ENCODE data around the gene PARL. TPM values are rescaled to one million over a fixed set of nuclear protein-coding genes. Genes with fewer than 3 reads are reported as not detected.

Gene PARL
- total and polyA plus RNA-seq, 9 of the 15 experiments (the other 6 are each of a cell fraction or from before 2014, with no cell fraction given) = 39.5 to 82.4 (median 57.4) TPM

DNA sequence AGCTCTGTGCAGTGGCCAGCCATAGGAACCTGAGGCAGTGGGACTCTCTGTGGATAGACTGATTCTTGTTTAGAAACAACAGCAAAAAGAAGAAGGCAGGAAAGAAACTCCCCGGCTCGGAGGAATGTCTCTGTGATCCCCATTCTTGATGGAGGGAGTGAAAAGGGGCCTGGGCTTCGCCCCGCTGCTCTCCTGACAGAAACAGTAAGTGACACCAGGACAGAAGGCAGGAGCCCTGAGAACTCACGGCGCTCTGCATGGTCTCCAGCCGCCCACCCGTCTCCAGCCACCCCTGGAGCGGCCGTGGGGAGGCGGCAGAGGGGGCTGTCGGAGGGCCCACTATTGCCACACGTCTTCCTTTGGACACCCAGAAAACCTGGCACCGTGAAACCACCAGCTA is 35.7 kb upstream of the PARL start:
- Histone ChIP-seq H2AFZ (ENCODE audit: low read depth, low read length) (no peak overlapping the region), H3K9ac (ENCODE audit: insufficient read depth in 1 of 2, low read depth in 2 of 2, low read length in 2 of 2) (no peak overlapping the region), H3K27me3 (ENCODE audit: control insufficient read depth in 2 of 2, insufficient read depth in 2 of 2, low read length in 2 of 2) (no peaks in the 10 kb centered on the region), H3K9me1 (ENCODE audit: control insufficient read depth, insufficient read depth, low read length) (no peaks in the 10 kb centered on the region), H3K4me1 (replicated peaks in 1 of 2; ENCODE audit: control insufficient read depth in 2 of 2, insufficient read depth in 2 of 2, low read length in 2 of 2) (no peaks in the 10 kb centered on the region), H3K4me3 (no peak overlapping the region), H3K27ac (ENCODE audit: extremely low read depth, low read depth, low read length) (no peak overlapping the region), H3K79me2 (ENCODE audit: control insufficient read depth, insufficient read depth, low read length) (no peaks in the 10 kb centered on the region), H3K4me2 (ENCODE audit: insufficient read depth, low read length) (no peak overlapping the region), H4K20me1 (replicated peaks; ENCODE audit: control insufficient read depth, insufficient read depth, low read length) (no peaks in the 10 kb centered on the region), H3K36me3 (ENCODE audit: control insufficient read depth, insufficient read depth, low read length) (peaks cover 44% of the 10 kb centered on the region), H3K9me3 (replicated peaks; ENCODE audit: control insufficient read depth, insufficient read depth, low read depth, low read length) (no peaks in the 10 kb centered on the region)
- 96% methylated on average over 14 of the region's 14 CpGs for WGBS (ENCODE audit: insufficient coverage, low coverage, missing lambda C conversion rate)
- TF ChIP-seq, protein P1, sequence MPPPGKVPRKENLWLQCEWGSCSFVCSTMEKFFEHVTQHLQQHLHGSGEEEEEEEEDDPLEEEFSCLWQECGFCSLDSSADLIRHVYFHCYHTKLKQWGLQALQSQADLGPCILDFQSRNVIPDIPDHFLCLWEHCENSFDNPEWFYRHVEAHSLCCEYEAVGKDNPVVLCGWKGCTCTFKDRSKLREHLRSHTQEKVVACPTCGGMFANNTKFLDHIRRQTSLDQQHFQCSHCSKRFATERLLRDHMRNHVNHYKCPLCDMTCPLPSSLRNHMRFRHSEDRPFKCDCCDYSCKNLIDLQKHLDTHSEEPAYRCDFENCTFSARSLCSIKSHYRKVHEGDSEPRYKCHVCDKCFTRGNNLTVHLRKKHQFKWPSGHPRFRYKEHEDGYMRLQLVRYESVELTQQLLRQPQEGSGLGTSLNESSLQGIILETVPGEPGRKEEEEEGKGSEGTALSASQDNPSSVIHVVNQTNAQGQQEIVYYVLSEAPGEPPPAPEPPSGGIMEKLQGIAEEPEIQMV (tag; conservative IDR thresholded peaks at IDR 0.05; ENCODE audit: low read depth) = no peak
- ChIA-PET POLR2A (no interaction called here), CTCF (ENCODE audit: low intra/inter-chr PET ratio) (no interaction called here)
- ATAC-seq (no peak), DNase-seq (ENCODE audit: extremely low read depth in 1 of 4, low spot score in 3 of 4) (no peak), FAIRE-seq (no peak)
- no TSS peak for BruUV-seq (replicated peaks)
- in situ Hi-C loops (cut with MboI) = no loop called here
- intact Hi-C loops (cut with micrococcal nuclease) = no loop called here

DNA sequence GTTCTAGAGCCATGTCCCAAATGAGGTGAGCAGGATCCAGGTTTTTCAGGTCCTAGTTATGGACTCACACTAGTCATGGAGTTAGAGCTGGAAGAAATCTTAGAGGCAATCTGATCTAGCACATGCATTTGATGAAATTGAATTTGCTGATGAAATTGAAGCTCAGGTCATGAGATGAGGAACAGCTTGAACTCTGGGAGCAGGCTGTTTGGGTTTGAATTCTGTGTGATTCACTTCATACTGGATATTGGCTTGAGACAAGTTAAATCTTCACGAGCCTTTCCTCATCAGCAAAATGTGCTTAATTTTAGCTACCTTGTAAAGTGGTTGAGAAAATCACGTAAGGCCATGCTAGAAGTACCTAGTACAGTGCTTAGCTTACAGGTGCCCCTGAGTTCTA is 33.5 kb upstream of the PARL start:
- Histone ChIP-seq H3K9ac (ENCODE audit: insufficient read depth in 1 of 2, low read depth in 2 of 2, low read length in 2 of 2) (no peak overlapping the region), H3K79me2 (ENCODE audit: control insufficient read depth, insufficient read depth, low read length) (no peaks in the 10 kb centered on the region), H2AFZ (ENCODE audit: low read depth, low read length) (no peak overlapping the region), H3K4me2 (ENCODE audit: insufficient read depth, low read length) (no peak overlapping the region), H3K9me3 (replicated peaks; ENCODE audit: control insufficient read depth, insufficient read depth, low read depth, low read length) (no peaks in the 10 kb centered on the region), H3K4me3 (no peak overlapping the region), H3K27me3 (ENCODE audit: control insufficient read depth in 2 of 2, insufficient read depth in 2 of 2, low read length in 2 of 2) (no peaks in the 10 kb centered on the region), H3K9me1 (ENCODE audit: control insufficient read depth, insufficient read depth, low read length) (no peaks in the 10 kb centered on the region), H3K36me3 (ENCODE audit: control insufficient read depth, insufficient read depth, low read length) (peaks cover 26% of the 10 kb centered on the region), H4K20me1 (replicated peaks; ENCODE audit: control insufficient read depth, insufficient read depth, low read length) (no peaks in the 10 kb centered on the region), H3K27ac (ENCODE audit: extremely low read depth, low read depth, low read length) (no peak overlapping the region), H3K4me1 (replicated peaks in 1 of 2; ENCODE audit: control insufficient read depth in 2 of 2, insufficient read depth in 2 of 2, low read length in 2 of 2) (peaks cover 0 to 8% of the 10 kb centered on the region in 2 experiments; a peak in 3 of 5 replicates)
- intact Hi-C loops (cut with micrococcal nuclease) (no loop called here), in situ Hi-C loops (cut with MboI) (no loop called here)
- no TSS peak for BruUV-seq (replicated peaks)
- CTCF ChIA-PET (ENCODE audit: low intra/inter-chr PET ratio) = no interaction called here
- ATAC-seq (no peak), FAIRE-seq (no peak), DNase-seq (ENCODE audit: extremely low read depth in 1 of 4, low spot score in 3 of 4) (no peak)
- 33% methylated on average over 2 of the region's 2 CpGs for WGBS (ENCODE audit: insufficient coverage, low coverage, missing lambda C conversion rate)
- POLR2A ChIA-PET = interaction anchor here (0.8 to 1.6 kb wide), 2 partner anchors 9 to 229 kb away, joined by 3 to 5 read pairs; no protein-coding TSS in a partner anchor
- TF ChIP-seq STAT5A (IDR thresholded peaks at IDR 0.05; ENCODE audit: borderline replicate concordance, low read length) = no peak
- TF ChIP-seq MTA2 (IDR thresholded peaks at IDR 0.05; ENCODE audit: low read depth) = no peak
- no peak for TF ChIP-seq HMG20A (CRISPR knock-in tag; conservative IDR thresholded peaks at IDR 0.05)
- TF ChIP-seq FOXJ3 (CRISPR knock-in tag; IDR thresholded peaks at IDR 0.05) = no peak
- TF ChIP-seq TSC22D4 (tag; IDR thresholded peaks at IDR 0.05) = no peak
- TF ChIP-seq, protein P2, sequence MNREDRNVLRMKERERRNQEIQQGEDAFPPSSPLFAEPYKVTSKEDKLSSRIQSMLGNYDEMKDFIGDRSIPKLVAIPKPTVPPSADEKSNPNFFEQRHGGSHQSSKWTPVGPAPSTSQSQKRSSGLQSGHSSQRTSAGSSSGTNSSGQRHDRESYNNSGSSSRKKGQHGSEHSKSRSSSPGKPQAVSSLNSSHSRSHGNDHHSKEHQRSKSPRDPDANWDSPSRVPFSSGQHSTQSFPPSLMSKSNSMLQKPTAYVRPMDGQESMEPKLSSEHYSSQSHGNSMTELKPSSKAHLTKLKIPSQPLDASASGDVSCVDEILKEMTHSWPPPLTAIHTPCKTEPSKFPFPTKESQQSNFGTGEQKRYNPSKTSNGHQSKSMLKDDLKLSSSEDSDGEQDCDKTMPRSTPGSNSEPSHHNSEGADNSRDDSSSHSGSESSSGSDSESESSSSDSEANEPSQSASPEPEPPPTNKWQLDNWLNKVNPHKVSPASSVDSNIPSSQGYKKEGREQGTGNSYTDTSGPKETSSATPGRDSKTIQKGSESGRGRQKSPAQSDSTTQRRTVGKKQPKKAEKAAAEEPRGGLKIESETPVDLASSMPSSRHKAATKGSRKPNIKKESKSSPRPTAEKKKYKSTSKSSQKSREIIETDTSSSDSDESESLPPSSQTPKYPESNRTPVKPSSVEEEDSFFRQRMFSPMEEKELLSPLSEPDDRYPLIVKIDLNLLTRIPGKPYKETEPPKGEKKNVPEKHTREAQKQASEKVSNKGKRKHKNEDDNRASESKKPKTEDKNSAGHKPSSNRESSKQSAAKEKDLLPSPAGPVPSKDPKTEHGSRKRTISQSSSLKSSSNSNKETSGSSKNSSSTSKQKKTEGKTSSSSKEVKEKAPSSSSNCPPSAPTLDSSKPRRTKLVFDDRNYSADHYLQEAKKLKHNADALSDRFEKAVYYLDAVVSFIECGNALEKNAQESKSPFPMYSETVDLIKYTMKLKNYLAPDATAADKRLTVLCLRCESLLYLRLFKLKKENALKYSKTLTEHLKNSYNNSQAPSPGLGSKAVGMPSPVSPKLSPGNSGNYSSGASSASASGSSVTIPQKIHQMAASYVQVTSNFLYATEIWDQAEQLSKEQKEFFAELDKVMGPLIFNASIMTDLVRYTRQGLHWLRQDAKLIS (CRISPR knock-in tag; IDR thresholded peaks at IDR 0.05) = no peak
- TF ChIP-seq ZNF263 (CRISPR knock-in tag; IDR thresholded peaks at IDR 0.05; ENCODE audit: borderline replicate concordance) = no peak
- TF ChIP-seq GABPA (tag; conservative IDR thresholded peaks at IDR 0.05; ENCODE audit: low read depth) = no peak
- no peak for TF ChIP-seq ZNF57 (CRISPR knock-in tag; IDR thresholded peaks at IDR 0.05)
